LNCaP clone FGC (cell line): ENCODE measurements around the gene HMX3.

Experiments used
- DNase-seq: peaks from one replicate; pipeline ENCODE4 v3.0.0-alpha.2; 2011; ENCODE audit warnings: low read depth
- H3K4me3 ChIP-seq: 2 replicates; pipeline ENCODE4 v1.5.1; 2011; ENCODE audit warnings: mild to moderate bottlenecking, low read depth, low read length, control low read depth
- TF ChIP-seq, protein P1 (sequence below): IDR thresholded peaks from 2 replicates; pipeline ENCODE4 v1.5.1; 2012; ENCODE audit warnings: mild to moderate bottlenecking; ENCODE audit not compliant: control insufficient read depth, insufficient read depth; ENCODE audit errors: extremely low read depth

Gene HMX3

DNA sequence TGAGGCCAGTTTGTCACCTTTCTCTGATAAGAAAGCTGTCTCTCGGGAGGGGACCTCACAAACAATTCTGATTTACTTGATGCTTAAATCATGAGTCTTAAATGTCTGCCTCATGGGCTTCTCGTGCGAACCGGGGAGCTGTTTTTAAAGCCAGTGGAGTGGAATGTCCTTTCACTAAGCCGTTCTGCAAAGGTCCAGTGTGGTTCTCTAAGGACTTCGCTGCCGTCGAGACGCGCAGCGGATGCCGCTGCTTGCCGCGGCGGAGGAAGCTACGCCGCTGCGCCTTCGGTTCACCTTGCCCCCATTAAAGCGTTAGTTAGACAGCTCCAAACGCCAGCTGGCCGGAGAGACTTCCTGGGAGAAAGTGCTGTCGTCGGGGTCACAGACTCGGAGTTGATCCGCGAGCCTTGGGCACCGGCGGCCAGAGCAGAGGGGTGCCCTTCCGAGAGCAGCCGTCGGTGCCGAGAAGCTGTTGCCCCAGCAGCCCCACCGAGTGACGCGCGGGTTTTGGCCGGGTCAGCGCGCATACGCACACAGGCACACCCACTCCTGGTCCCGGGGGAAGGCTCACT lies 1.3 kb upstream of the HMX3 start:
- TF ChIP-seq, protein P1, sequence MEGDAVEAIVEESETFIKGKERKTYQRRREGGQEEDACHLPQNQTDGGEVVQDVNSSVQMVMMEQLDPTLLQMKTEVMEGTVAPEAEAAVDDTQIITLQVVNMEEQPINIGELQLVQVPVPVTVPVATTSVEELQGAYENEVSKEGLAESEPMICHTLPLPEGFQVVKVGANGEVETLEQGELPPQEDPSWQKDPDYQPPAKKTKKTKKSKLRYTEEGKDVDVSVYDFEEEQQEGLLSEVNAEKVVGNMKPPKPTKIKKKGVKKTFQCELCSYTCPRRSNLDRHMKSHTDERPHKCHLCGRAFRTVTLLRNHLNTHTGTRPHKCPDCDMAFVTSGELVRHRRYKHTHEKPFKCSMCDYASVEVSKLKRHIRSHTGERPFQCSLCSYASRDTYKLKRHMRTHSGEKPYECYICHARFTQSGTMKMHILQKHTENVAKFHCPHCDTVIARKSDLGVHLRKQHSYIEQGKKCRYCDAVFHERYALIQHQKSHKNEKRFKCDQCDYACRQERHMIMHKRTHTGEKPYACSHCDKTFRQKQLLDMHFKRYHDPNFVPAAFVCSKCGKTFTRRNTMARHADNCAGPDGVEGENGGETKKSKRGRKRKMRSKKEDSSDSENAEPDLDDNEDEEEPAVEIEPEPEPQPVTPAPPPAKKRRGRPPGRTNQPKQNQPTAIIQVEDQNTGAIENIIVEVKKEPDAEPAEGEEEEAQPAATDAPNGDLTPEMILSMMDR, result no peak
- H3K4me3 ChIP-seq, result no peak overlapping the region
- no peak for DNase-seq

- H3K4me3 ChIP-seq, result no peak overlapping the region
- TF ChIP-seq, protein P1, result no peak
- no peak for DNase-seq
These were observed 805 bp upstream of the HMX3 start for GRCh38 chr10:123134915-123135414.

DNA sequence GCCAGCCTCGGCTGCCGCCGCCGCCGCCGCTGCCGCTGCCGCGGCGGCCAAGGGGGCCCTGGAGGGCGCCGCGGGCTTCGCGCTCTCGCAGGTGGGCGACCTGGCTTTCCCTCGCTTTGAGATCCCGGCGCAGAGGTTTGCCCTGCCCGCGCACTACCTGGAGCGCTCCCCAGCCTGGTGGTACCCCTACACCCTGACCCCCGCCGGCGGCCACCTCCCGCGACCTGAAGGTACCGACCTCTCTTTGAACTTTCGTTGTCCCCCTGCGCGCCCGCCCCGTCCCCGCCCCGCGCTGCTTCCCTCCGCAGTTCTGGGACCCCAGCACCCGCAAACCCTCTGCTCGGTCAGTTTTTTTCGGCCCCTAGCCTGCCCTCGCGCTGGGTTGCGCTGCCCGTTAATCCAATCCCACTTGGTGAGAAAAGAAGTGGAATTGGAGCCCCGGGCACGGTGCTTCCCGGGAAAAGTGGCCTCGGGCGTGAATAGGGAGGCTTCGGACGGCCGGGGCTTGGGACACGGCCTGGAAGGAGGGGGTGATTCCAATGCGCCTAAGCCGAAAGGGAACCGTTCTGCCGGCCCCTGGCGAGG lies 543 bp downstream of the HMX3 start:
- TF ChIP-seq, protein P1, result no peak
- DNase-seq, result no peak
- H3K4me3 ChIP-seq, result no peak overlapping the region

DNA sequence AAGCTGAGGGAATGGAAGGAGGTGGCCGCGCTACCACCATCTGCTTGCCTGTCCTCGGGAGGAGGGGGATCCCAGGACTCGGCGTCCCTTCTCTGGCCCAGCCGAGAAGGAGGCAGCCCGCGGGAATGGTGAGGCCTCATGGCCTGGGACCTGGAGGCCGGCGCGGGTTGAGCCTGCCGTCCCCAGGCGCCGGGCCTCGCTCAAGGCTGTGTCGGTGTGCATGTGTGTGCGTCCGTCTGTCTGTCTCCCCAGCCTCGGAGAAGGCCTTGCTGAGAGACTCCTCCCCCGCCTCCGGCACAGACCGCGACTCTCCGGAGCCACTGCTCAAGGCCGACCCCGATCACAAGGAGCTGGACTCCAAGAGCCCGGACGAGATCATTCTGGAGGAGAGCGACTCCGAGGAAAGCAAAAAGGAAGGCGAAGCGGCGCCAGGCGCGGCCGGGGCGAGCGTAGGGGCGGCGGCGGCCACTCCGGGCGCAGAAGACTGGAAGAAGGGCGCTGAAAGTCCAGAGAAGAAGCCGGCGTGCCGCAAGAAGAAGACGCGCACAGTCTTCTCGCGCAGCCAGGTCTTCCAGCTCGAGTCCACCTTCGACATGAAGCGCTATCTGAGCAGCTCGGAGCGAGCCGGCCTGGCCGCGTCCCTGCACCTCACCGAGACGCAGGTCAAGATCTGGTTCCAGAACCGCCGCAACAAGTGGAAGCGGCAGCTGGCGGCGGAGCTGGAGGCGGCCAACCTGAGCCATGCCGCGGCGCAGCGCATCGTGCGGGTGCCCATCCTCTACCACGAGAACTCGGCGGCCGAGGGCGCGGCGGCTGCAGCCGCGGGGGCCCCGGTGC lies 1.3 kb downstream of the HMX3 start:
- no peak overlapping the region for H3K4me3 ChIP-seq
- TF ChIP-seq, protein P1, result no peak
- DNase-seq, result no peak

- TF ChIP-seq, protein P1, result no peak
- H3K4me3 ChIP-seq, result no peak overlapping the region
- no peak for DNase-seq
These were observed 3.4 kb downstream of the HMX3 start for GRCh38 chr10:123139165-123139520.

DNA sequence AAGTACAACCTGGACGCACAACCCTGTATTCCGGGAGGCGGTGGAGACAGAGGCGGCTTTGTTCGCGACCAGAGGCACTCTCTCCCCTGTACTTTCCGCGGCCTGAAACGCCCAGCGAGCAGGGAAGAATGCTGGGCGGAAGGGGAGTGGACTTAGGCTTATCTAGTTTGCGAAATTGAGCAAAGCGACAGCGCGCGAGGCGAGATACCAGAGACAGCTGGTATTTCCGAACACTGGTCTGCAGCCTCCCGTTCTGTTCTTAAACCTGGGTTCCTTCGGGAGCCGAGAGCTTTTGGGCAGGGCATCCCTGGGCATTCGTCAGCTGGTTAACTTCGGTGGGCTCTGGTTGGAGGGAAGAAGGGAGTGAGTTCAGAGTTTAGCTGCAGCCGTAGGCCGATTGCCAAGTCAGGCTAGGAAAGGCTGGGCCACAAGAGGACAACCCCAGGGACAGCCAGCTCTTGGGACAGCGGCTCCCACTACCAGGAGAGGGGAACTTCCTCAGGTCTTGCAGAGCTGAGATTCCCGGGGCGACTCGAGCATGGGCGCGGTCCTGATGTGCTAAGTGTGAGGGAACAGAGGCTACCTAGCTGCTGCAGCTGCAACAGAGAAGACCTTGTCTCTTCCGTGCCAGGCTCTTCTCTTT lies 3.9 kb downstream of the HMX3 start:
- no peak overlapping the region for H3K4me3 ChIP-seq
- TF ChIP-seq, protein P1, result no peak
- no peak for DNase-seq
